Measurements from ENCODE around the gene FOXO3.

GRCh38 chr6:108710551-108710950 is 149.8 kb downstream of the FOXO3 start:
- TF ChIP-seq, protein P1, sequence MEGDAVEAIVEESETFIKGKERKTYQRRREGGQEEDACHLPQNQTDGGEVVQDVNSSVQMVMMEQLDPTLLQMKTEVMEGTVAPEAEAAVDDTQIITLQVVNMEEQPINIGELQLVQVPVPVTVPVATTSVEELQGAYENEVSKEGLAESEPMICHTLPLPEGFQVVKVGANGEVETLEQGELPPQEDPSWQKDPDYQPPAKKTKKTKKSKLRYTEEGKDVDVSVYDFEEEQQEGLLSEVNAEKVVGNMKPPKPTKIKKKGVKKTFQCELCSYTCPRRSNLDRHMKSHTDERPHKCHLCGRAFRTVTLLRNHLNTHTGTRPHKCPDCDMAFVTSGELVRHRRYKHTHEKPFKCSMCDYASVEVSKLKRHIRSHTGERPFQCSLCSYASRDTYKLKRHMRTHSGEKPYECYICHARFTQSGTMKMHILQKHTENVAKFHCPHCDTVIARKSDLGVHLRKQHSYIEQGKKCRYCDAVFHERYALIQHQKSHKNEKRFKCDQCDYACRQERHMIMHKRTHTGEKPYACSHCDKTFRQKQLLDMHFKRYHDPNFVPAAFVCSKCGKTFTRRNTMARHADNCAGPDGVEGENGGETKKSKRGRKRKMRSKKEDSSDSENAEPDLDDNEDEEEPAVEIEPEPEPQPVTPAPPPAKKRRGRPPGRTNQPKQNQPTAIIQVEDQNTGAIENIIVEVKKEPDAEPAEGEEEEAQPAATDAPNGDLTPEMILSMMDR (IDR thresholded peaks at IDR 0.05), result no peak
- TF ChIP-seq POLR2A (IDR thresholded peaks at IDR 0.05), result no peak

Data from heart left ventricle (tissue), 13 donors.